ENCODE results near the gene GTF2H1.

GTF2H1 gene

GRCh38 chr11:18332302-18332701 lies 9.9 kb downstream of the GTF2H1 start:
- TF ChIP-seq CTCF (conservative IDR thresholded peaks at IDR 0.05) (no peak), ZFX (IDR thresholded peaks at IDR 0.05) (no peak)
- no peak overlapping the region for H3K27ac ChIP-seq

- TF ChIP-seq CTCF (conservative IDR thresholded peaks at IDR 0.05) (no peak), ZFX (IDR thresholded peaks at IDR 0.05) (no peak)
- no peak overlapping the region for H3K27ac ChIP-seq
Measured at GRCh38 chr11:18332891-18333290, 10.5 kb downstream of the GTF2H1 start.

- TF ChIP-seq ZFX (IDR thresholded peaks at IDR 0.05): no peak
- TF ChIP-seq CTCF (conservative IDR thresholded peaks at IDR 0.05): no peak
- H3K27ac ChIP-seq: no peak overlapping the region
Measured at GRCh38 chr11:18347471-18348125, 25.2 kb downstream of the GTF2H1 start.

- TF ChIP-seq CTCF (conservative IDR thresholded peaks at IDR 0.05) (no peak), ZFX (IDR thresholded peaks at IDR 0.05) (no peak)
- H3K27ac ChIP-seq: no peak overlapping the region
Measured at GRCh38 chr11:18352581-18352980, 30.2 kb downstream of the GTF2H1 start.

- TF ChIP-seq CTCF (conservative IDR thresholded peaks at IDR 0.05) (no peak), ZFX (IDR thresholded peaks at IDR 0.05) (no peak)
- H3K27ac ChIP-seq: no peak overlapping the region
Measured at GRCh38 chr11:18358646-18359045, 36.3 kb downstream of the GTF2H1 start.

- no peak overlapping the region for H3K27ac ChIP-seq
- no peak for TF ChIP-seq CTCF (conservative IDR thresholded peaks at IDR 0.05)
- TF ChIP-seq ZFX (IDR thresholded peaks at IDR 0.05): no peak
Measured at GRCh38 chr11:18361154-18361553, 38.8 kb downstream of the GTF2H1 start.

GRCh38 chr11:18364495-18365073 lies 42.2 kb downstream of the GTF2H1 start:
- TF ChIP-seq ZFX (IDR thresholded peaks at IDR 0.05) (no peak), CTCF (conservative IDR thresholded peaks at IDR 0.05) (no peak)

More at GRCh38 chr11:18364495-18365073, 42.2 kb downstream of the GTF2H1 start:
- H3K27ac ChIP-seq: no peak overlapping the region
